Activated gamma-delta T cell treated with Interleukin-2 at 50 U/mL for 16 hours (primary cell): ENCODE measurements around the gene NUP107.

Experiments used
- DNase-seq: peaks from one replicate; pipeline ENCODE4 v3.0.0-alpha.2; 2020

The NUP107 gene

DNA sequence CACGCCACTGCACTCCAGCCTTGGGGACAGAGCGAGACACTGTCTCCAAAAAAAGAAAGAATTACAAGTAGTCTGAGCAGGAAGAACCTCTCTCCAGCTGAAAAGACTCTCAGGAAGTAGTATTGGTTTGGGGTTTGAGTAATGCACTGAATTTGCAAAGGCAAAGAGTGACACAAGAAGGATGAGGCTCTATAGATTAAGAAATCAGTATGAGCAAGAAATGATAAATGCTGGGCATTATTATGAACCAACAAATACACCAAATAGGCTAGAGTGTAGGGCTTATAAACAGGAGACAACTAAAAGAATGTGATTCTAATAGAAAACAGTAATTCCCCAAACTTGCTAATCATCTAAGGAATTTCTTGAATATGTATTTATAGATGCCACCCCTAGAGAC is 56.6 kb downstream of the NUP107 start:
- DNase-seq: no peak

DNA sequence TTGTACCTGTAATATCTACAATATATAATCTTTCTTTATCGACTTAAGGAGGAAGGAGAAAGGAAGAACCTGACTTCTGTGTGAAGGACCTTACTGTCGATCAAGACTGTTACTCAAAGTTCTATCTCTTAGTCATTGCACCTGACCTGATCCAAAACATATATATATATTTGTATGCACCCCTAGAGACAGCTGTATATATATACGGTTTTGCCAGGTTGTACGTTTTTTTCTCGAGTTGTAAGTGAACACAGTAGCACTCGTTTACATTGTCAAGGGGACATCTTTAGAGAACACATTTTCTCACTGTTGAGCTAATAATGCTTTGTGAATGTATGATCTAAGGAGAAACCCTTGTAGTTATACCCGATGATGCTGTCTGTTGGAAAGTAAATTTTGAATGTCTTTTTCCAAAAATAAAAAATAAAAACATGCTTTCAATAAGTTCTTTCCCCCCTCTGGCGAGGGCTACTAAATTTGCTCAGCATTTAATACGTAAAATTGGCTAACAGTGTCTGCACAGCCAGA is 58.7 kb downstream of the NUP107 start:
- DNase-seq: no peak

DNA sequence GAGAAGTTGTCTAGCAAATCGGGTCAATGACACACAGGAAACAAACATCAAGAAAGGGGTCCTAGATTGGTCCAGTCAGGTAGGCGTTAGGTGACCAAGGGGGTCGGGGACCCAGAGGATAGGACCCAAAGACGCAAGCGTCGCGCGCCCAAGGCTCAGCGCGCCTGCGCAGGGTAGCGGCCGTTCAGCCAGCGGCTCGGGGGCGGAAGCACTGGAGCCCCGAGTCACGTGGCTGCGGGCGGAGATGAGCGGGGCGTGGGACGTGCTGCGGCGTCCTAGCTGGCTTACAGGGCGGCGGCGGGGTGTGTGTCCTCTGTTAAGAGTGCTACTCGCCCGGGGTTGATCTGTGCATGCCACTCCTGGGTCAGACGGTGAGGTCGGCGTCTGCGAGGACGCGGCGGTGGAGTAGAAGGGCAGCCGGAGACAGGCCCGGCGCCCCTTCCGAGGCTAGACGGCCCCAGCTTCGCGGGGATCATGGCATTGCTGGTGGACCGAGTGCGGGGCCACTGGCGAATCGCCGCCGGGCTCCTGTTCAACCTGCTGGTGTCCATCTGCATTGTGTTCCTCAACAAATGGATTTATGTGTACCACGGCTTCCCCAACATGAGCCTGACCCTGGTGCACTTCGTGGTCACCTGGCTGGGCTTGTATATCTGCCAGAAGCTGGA is 59.3 kb downstream of the NUP107 start, which contains the start of gene SLC35E3:
Gene SLC35E3, plus strand, starts transcription at position 273 of the 668 bp plus-strand sequence. Its CDS starts 202 bp downstream, at position 475.
- peak; percentile 90 for DNase-seq

DNA sequence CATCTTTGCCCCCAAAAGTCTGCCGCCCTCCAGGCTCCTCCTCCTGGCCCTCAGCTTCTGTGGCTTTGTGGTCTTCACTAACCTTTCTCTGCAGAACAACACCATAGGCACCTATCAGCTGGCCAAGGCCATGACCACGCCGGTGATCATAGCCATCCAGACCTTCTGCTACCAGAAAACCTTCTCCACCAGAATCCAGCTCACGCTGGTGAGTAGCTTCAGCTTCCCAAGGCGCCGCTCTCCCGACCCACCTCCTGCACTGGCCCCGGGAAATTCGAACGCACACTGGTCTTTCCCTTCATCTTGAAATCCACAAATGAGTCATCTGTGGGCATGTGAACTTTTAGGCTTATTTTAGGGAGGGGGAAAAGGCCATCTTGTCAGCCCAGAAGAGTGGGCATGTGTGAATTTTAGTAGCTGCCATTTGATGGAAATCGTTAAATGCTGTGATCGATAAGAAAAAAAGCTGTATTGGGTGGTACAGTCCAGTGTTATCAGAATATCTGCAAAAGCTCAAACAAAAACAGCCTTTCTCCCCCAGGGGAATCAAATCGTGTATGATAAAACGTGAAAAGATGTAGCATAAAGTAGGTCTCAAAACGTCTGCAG is 59.9 kb downstream of the NUP107 start:
- DNase-seq: peak; percentile 9

DNA sequence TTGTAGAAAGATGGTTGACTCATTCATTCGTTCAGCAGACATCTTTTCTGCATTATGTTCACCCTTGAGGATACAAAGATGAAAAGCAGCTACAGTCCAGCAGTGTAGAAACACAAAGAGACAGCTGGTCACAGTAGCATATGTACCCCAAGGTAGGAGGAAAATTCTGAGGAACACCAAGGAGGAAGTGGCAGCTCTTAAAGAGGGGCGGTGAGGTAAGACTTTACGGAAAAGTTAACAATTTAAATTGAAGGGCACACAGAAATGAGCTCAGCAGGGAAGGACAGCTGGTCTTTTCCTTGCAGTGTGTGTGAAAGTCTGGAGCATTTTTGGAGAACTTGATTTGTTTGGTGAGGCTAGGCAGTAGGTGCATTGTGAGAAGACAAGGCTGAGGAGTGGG is 62.7 kb downstream of the NUP107 start:
- DNase-seq: no peak

DNA sequence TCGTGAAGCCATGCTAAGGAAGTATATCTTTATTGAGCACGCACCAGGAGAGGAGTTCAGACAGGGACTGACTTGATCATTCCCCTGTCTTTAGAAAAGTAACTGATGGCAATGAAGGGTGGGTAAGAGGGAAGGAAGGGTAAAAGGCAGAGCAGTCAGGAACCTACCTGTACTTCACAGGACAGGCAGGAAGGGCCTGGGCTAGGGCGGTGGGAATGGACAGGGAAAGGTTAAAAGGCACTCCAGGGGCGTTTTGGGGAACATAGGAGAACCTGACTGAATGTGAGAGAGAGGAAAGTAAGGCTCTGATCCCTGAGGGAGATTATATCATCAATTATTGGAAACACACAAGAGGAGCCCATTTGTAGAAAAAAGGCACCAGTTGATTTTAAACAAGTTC is 63.1 kb downstream of the NUP107 start:
- DNase-seq: no peak

DNA sequence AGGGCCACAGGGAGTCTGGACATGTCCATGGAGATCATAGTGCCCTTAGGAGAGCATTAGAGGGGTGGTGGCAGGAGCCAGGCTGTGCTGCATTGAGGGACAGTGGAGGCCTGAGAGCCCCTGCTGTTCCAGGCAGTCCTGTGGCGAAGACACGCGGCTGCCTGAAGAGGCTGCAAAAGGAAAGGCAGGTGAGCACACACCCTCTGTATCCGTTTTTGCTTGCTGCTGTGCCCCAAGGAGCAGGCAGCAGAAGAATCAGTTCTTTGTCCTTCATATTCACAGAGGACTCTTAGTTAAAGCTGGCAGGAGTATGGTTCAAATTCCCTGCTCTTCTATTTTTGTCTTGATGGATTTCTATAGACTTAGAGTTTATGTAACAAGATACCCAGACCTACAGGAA is 63.7 kb downstream of the NUP107 start:
- DNase-seq: no peak

DNA sequence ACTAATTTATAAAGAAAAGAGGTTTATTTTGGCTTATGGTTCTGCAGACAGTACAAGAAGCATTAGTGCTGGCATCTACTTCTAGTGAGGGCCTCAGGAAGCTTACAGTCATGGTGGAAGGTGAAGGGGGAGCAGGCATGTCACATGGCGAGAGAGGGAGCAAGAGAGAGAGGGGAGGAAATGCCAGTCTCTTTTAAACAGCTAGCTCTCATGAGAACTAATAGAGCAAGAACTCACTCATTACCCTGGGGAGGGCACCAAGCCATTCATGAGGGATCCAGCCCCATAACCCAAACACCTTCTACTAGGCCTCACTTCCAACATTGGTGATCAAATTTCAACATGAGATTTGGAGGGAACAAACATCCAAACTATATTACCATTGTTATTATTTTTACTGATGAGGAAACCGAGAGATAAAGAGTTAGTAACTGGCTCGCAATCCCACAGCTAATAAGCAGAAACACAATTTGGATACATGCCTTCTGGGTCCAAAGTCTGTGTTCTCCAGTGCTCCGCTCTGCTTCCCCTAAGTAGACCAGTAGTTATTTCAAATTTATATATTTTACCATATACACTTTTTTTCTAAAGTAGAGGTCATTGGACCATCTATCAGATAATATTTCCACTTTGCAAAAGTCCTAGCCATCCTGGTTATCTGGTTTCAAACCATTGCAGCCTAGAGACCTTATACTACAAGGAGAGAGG is 68.9 kb downstream of the NUP107 start:
- no peak for DNase-seq

DNA sequence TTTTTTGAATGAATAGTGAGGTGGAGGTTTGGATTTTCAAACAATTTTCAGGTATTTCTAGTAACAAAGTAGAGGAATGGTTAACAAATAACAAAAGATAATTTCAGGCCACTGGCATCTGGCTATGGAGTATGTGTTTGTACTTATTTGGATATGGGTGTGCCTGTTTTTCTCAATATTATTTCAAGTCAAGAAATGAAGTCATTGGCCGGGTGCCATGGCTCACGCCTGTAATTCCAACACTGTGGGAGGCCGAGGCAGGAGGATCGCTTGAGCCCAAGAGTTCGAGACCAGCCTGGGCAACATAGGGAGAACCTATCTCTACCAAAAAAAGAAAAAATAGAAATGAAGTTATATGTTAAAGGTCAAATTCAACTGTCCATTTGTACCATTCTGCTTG is 73.1 kb downstream of the NUP107 start:
- no peak for DNase-seq

DNA sequence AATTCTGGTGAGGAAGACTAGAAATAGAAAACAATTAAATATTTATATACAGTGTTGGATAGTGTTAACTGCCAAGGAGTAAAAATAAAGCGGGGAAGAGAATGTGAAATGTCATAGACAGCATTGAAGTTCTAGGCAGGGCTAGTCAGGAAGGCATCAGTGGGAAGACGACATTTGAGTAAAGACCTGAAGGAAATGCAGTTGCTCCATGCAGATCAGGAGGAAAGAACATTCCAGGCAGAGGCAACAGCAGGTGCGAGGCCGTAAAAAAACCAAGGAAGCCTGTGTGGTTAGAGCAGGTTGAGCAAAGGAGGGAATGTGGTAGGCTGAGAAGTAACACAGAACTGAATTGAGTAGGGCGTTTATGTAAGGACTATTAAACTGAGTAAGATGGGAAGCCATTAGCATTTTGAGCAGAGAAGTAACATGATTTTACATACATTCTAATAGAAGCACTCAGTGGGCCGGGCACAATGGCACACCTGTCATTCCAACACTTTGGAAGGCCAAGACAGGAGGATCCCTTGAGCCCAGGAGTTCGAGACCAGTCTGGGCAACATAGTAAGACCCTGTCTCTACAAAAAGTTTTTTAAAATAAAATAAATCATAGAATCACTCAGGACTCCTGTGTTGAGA is 74.1 kb downstream of the NUP107 start:
- DNase-seq: no peak

DNA sequence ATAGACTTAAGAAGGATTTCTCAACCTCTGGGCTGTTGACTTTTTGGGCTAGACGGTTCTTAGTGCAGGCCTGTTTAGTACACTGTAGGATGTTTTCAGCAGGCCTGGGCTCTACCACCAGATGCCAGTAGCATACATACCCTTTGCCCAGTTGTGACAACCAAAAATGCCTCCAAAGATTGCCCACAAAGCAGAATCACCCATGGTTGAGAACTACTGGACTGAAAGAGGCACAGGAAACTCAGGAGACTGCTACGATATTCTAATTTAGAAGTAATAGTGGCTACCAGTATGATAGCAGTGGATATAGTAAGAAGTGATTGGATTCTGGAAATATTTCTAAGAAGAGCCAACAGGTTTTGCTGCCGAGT is 74.6 kb downstream of the NUP107 start:
- no peak for DNase-seq

DNA sequence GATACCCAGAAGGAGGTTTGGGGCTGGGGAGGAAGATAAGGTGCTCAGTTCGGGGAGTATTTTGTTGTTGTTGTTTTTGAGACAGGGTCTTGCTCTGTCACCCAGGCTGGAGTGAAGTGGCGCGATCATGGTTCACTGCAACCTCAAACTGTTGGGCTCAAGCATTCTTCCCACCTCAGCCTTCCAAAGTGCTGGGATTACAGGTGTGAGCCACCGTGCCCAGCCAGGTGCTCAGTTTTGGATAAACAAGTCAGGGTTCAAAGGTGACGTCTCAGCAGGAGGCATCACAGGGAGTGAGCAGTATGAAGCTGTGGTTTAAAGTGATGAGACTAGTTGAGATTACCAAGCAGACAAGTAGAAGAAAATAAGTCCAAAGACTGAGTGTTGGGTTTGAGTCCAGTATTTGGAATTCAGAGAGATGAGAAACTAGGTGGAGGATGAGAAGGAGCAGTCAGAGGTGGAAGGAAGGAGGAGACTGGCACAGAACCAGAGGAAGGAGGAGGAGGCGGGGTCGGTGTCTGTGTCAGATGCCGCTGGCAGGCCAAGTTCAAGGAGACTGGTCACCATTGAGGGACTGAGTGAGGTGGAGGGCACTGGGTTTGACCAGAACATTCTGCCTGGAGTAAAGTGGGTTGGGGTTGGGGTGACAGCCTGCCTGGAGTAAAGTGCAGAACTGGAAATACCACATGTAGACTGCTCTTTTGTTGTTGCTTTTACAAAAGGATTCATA is 75.3 kb downstream of the NUP107 start:
- no peak for DNase-seq

DNA sequence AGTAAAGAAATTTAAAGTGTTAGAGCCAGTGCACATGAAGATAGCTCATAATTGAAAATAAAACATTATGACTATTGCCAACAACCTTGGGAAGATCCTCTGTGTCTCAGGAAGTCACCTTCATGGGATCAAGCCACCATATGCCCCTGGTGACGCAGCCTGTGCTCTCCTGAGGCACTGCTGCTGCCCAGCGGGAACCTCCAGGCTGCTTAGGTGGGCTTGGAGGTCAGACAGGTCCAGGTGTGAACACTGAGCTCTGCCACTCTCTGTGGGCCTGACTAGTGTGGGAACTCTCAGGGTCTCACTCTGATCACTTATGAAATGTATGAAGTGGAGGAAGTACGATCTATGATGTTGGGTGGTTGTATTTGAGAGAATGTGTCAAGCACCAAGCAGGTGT is 75.9 kb downstream of the NUP107 start:
- DNase-seq: no peak

DNA sequence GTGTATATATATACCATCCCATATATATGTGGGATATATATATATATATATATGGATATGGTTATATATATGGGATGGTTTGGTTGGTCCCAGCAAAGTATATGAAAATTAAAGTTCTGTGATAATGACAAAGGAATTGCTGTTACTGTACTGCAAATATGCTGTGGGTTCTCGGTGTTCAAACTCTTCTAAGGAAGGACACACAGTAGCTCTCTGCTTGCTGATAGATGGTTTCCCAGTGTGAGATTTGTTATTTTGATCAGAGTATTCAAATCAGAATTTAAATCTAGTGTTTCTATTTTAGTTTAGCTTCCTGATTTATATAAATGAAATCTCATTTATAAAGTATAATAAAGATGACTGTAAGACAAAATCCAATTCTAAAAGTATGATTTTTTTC is 78.9 kb downstream of the NUP107 start:
- DNase-seq: no peak

DNA sequence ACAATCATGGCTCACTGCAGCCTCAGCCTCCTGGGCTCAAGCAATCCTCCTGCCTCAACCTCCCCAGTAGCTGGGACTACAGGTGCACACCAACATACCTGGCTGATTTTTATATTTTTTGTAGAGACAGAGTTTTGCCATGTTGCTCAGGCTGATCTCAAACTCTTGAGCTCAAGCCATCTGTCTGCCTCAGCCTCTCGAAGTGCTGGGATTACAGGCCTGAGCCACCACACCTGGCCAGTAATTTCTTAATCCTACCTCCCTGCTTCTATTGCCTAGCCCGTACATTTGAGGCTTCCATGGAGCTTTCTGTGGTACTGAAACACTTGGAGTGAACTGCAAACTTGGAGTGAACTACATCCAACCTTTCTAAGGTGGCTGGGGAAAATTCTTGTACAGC is 79.9 kb downstream of the NUP107 start:
- no peak for DNase-seq

DNA sequence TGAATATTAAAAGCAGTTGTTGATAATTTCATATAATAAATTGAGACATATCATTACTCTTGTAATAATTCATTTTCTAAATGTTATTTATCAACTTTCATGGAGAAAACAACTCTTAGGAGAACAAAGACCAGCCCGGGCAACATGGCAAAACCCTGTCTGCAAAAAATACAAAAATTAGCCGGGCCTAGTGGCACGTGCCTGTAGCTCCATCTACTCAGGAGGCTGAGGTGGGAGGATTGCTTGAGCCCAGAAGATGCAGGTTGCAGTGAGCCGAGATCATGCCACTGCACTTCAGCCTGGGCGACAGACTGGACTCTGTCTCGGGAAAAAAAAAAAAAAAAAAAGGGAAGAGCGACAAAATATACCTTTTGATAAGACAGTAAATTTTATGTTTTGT is 80.4 kb downstream of the NUP107 start:
- no peak for DNase-seq

DNA sequence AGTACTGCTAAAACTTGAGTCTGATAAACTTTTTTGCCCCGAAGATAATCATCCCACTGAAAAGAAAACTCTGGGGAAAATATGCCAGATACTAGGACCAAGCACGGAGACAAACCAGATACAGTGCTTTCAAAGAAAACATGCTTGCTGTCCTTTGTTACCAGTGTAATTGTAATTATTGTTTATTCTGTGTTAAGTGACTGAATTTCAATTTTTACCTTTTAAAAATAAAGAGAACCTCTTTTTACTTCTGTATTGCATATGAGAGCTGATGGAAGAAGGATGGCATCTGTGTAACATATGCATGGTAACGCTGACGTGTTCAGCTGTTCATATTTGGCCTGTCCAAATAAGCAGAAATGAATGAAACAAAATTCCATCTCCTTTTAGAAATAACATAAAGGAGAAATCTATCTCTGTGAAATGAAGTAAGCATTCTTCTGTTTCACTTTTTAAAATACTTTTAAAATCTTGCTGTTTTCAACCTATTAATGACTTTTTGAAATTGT is 81.7 kb downstream of the NUP107 start:
- no peak for DNase-seq

DNA sequence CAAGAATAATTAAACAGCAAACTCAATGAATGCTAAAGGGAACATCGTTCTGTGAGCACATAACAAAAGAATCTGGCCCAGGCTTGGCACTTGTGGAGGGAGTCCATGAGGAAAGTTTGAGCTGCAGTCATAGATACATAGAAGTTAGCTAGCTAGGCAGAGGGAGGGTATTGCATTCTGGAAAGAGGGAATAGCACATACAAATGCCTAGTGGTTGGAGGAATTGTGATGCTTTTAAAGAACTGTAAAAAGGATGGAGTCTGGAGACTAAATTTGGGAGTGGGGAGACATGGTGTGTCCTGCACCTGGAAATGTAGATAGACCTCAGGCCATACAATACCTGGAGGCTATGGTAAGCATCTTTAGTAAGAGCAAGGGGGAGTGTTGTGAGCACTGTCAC is 83.2 kb downstream of the NUP107 start:
- no peak for DNase-seq

DNA sequence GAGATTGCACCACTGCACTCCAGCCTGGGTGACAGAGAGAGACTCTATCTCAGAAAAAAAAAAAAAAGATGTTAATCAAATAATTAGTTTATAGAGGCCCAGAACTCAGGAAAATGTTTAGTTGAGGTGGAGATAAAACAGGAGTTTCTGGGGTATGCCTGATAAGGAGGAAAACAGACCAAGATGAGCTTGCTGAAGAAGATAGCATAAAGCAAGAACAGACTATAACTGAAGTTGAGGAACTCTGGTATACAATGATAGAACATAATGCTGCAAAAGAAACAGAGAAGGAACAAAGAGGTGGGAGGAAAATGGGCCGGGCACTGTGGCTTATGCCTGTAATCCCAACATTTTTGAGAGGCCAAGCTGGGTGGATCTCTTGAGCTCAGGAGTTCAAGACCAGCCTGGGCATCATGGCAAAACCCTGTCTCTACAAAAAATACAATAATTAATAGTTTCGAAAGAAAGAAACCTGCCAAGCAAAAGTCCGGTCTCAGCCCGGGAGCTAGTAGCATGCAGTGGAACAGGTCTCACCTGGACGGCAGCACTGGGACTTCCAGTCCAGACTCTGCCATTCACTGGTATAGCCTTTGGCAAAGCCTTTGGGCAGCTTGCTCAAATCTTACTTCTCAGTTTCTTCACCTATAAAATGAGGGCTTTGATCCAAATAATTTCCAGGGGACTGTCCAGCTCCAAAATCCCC is 84.6 kb downstream of the NUP107 start:
- no peak for DNase-seq

DNA sequence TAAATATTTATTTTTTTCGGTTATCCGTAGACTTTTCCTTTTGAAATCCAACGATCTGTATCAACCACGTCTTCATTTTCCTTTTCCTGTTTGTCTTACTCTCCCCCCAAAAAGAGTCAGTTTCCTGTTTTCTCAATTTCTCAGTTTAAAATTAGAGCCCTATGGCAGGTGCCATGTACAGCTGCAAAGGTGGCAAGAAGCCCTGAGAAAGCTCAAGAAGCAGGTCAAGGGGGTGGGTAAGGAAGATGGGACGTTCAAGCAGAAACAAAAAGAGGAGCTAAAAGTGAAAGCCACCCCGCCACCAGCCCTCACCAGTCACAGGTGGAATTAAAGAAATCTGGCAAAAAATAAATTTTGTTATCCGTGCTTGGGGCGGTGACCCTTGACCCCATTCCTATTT is 85.9 kb downstream of the NUP107 start:
- DNase-seq: no peak

DNA sequence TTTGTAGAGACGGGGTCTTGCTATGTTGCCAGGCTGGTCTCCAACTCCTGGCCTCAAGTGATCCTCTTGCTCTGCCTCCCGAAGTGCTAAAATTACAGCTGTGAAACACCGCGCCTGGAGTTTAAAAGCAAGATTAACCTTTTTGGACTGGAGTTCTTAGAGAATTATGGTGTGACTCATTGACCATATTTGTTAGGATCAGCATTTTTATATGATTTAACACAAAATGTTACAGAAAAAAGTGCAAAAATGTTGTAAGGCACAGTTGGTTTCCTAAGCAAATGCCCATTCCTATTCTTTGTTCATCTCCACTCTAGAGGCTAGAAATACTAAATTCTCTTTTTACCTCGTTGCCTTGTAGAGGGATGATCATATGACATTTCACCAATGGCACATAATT is 86.8 kb downstream of the NUP107 start:
- DNase-seq: no peak

DNA sequence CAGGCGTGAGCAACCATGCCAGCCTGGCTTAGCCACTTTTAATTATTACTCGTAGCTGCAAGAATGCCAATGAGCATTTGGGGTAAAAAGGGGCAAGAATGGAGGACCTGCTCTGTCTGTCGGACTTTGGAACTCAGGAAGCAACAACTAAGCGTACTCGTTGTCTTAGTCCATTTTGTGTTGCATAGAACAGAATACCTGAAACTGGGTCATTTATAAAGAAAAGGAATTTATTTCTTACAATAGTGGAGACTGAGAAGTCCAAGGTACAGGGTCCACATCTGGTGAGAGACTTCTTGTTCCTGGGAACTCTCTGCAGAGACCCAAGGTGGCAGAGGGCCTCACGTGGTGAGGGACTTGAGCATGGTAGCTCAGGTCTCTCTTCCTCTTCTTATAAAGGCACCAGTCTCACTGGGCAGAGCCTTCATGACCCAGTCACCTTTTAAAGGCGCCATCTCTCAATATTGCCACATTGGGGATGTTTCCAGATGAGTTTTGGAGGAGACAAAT is 88.4 kb downstream of the NUP107 start:
- no peak for DNase-seq
